RCC 7860 (cell line): ENCODE results near the gene TLCD5.
A peak's percentile ranks its signal among the peaks of the same experiment; 100 is the strongest.

Experiments
- DNase-seq: peaks from one replicate; pipeline ENCODE4 v3.0.0-alpha.2; 2015; ENCODE audit warnings: low spot score
- FAIRE-seq: peaks from 2 replicates; lab custom pipeline; 2012; peaks lifted over from hg19 to GRCh38; lab: Jason Lieb, UNC

The TLCD5 gene

GRCh38 chr11:120307476-120307875 lies 17.6 kb upstream of the TLCD5 start:
- FAIRE-seq (no peak), DNase-seq (no peak)

- no peak for DNase-seq
- FAIRE-seq: no peak
Measured at GRCh38 chr11:120308081-120308480, 17.0 kb upstream of the TLCD5 start.

- DNase-seq (no peak), FAIRE-seq (no peak)
Measured at GRCh38 chr11:120310870-120311269, 14.2 kb upstream of the TLCD5 start.

GRCh38 chr11:120314861-120315260 lies 10.2 kb upstream of the TLCD5 start:
- no peak for DNase-seq
- no peak for FAIRE-seq

GRCh38 chr11:120316880-120317688 lies 8.0 kb upstream of the TLCD5 start:
- FAIRE-seq: no peak
- no peak for DNase-seq

- DNase-seq (no peak), FAIRE-seq (no peak)
Measured at GRCh38 chr11:120317689-120318480, 7.2 kb upstream of the TLCD5 start.

- no peak for DNase-seq
- FAIRE-seq: no peak
Measured at GRCh38 chr11:120318906-120319305, 6.2 kb upstream of the TLCD5 start.

GRCh38 chr11:120326228-120326627 lies 1.1 kb downstream of the TLCD5 start:
- FAIRE-seq: no peak
- DNase-seq: peak; percentile 22

- FAIRE-seq (no peak), DNase-seq (peak; percentile 21)
Measured at GRCh38 chr11:120326845-120327281, 1.8 kb downstream of the TLCD5 start.

- no peak for FAIRE-seq
- DNase-seq: no peak
Measured at GRCh38 chr11:120327311-120327710, 2.2 kb downstream of the TLCD5 start.

- DNase-seq: no peak
- no peak for FAIRE-seq
Measured at GRCh38 chr11:120329556-120329955, 4.5 kb downstream of the TLCD5 start.

GRCh38 chr11:120330045-120330444 lies 4.9 kb downstream of the TLCD5 start:
- DNase-seq: no peak
- no peak for FAIRE-seq

GRCh38 chr11:120331301-120331996 lies 6.3 kb downstream of the TLCD5 start:
- DNase-seq (peak; percentile 79), FAIRE-seq (peak; percentile 90)

GRCh38 chr11:120332822-120333716 lies 8.0 kb downstream of the TLCD5 start:
- FAIRE-seq: no peak
- DNase-seq: no peak

GRCh38 chr11:120333801-120334200 lies 8.7 kb downstream of the TLCD5 start:
- no peak for DNase-seq
- no peak for FAIRE-seq

- FAIRE-seq: no peak
- DNase-seq: no peak
Measured at GRCh38 chr11:120334332-120334731, 9.2 kb downstream of the TLCD5 start.

GRCh38 chr11:120334894-120335462 lies 9.9 kb downstream of the TLCD5 start:
- FAIRE-seq: no peak
- DNase-seq: peak; percentile 47

- DNase-seq: no peak
- no peak for FAIRE-seq
Measured at GRCh38 chr11:120335556-120335907, 10.4 kb downstream of the TLCD5 start.

GRCh38 chr11:120335908-120336640 lies 11.0 kb downstream of the TLCD5 start, which contains the start of gene ARHGEF12:
Gene ARHGEF12, plus strand, starts transcription at chr11:120336413. Its CDS starts 831 bp downstream, at chr11:120337244.
- FAIRE-seq (no peak), DNase-seq (peak; percentile 76)
